ENCODE data around the gene ALG6.

DNA sequence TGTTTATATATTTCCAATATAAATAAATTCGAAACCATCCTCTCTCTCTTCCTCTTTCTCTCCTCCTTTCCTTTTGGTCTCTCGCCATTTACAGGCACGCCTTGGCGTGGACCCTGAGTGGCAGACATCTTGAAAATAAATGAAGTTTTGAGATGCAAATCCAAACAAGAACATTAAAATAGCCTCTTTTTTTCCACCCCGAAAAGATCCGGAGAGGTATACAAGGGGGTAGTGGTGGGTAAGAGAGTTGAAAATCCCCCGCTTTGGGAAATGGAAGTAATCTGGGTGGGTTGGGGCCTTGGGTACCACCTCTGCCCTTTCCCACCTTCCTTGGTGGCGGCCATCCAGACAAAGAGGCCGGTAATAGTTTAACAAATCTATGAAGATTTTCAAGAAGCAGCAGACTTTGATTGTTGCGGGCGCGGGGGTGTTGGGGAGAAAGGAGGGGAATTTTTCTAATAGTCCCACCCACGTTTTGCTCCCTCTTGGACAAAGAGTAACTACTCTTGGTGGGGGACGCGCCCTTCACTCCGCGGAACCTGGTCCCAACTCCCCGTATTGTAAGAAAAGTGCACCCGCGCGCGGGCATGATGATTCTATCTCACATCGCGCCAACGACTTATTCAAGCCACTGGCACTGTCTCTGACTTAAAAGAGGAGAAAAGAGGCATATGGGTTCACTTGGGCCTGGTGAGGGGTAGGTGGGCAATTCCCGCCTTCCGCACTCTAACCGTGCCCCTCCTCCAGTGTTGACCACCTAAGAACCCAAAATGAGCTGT lies 49.0 kb upstream of the ALG6 start:
- TF ChIP-seq, protein P1, sequence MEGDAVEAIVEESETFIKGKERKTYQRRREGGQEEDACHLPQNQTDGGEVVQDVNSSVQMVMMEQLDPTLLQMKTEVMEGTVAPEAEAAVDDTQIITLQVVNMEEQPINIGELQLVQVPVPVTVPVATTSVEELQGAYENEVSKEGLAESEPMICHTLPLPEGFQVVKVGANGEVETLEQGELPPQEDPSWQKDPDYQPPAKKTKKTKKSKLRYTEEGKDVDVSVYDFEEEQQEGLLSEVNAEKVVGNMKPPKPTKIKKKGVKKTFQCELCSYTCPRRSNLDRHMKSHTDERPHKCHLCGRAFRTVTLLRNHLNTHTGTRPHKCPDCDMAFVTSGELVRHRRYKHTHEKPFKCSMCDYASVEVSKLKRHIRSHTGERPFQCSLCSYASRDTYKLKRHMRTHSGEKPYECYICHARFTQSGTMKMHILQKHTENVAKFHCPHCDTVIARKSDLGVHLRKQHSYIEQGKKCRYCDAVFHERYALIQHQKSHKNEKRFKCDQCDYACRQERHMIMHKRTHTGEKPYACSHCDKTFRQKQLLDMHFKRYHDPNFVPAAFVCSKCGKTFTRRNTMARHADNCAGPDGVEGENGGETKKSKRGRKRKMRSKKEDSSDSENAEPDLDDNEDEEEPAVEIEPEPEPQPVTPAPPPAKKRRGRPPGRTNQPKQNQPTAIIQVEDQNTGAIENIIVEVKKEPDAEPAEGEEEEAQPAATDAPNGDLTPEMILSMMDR (IDR thresholded peaks at IDR 0.05): no peak
- TF ChIP-seq POLR2A (IDR thresholded peaks at IDR 0.05): no peak
- TF ChIP-seq POLR2AphosphoS5 (IDR thresholded peaks at IDR 0.05): no peak
